Neural cell (in vitro differentiated cells): ENCODE measurements around the gene OR7G2. TPM values are rescaled to one million over a fixed set of nuclear protein-coding genes. Genes with fewer than 3 reads are reported as not detected.

Experiments used
- H2AFZ ChIP-seq: fragments of 200-600, 300-800 bp; sonication (generic), shearing (Covaris generic); 2 replicates; pipeline ENCODE4 v1.6.0; 2014; ENCODE audit warnings: low read depth, mild to moderate bottlenecking, antibody characterized with exemption, low read length, moderate library complexity
- H3F3A ChIP-seq: fragments of 200-600 bp; shearing (Covaris generic); 2 replicates; pipeline ENCODE4 v1.6.1; 2016; ENCODE audit warnings: mild to moderate bottlenecking, moderate library complexity, mixed read lengths, antibody characterized with exemption, low read length; ENCODE audit not compliant: insufficient read depth, poor library complexity, severe bottlenecking
- H3K27ac ChIP-seq: fragments of 200-600, 300-800 bp; sonication (generic), shearing (Covaris generic); 2 replicates; pipeline ENCODE4 v1.5.1; 2014; ENCODE audit warnings: mild to moderate bottlenecking, low read length, moderate library complexity
- H3K27me3 ChIP-seq: fragments of 300-800, 200-600 bp; sonication (generic), shearing (Covaris generic); 2 replicates; pipeline ENCODE4 v1.6.0; 2014; ENCODE audit warnings: mild to moderate bottlenecking, low read depth, low read length, moderate library complexity; ENCODE audit not compliant: insufficient read depth
- H3K36me3 ChIP-seq: fragments of 300-800, 200-600 bp; sonication (generic), shearing (Covaris generic); 2 replicates; pipeline ENCODE4 v1.5.1; 2014; ENCODE audit warnings: mild to moderate bottlenecking, antibody characterized with exemption, low read length, moderate library complexity; ENCODE audit not compliant: insufficient read depth
- H3K4me2 ChIP-seq: fragments of 300-800, 200-600 bp; sonication (generic), shearing (Covaris generic); 2 replicates; pipeline ENCODE4 v1.6.0; 2014; ENCODE audit warnings: mild to moderate bottlenecking, low read length
- H3K4me3 ChIP-seq: fragments of 300-800, 200-600 bp; sonication (generic), shearing (Covaris generic); 2 replicates; pipeline ENCODE4 v1.5.1; 2014; ENCODE audit warnings: mild to moderate bottlenecking, low read length, moderate library complexity
- H3K79me2 ChIP-seq: fragments of 200-600 bp; shearing (Covaris generic); replicated peaks from 2 replicates; pipeline ENCODE4 v1.6.0; 2014; ENCODE audit warnings: mild to moderate bottlenecking, low read length, moderate library complexity; ENCODE audit not compliant: insufficient read depth
- H3K9ac ChIP-seq: fragments of 300-800, 200-600 bp; sonication (generic), shearing (Covaris generic); 2 replicates; pipeline ENCODE4 v1.6.1; 2016; ENCODE audit warnings: mild to moderate bottlenecking, low read length, mixed read lengths
- H3K9me2 ChIP-seq: fragments of 200-600 bp; shearing (Covaris generic); 2 replicates; pipeline ENCODE4 v1.6.1; 2016; ENCODE audit warnings: mild to moderate bottlenecking, low read length, mixed read lengths; ENCODE audit not compliant: insufficient read depth
- H3K9me3 ChIP-seq: fragments of 200-600, 300-800 bp; sonication (generic), shearing (Covaris generic); 2 replicates; pipeline ENCODE4 v1.6.1; 2016; ENCODE audit warnings: mild to moderate bottlenecking, mixed run types, low read length, moderate library complexity, mixed read lengths
- H4K20me1 ChIP-seq: fragments of 200-600 bp; shearing (Covaris generic); 2 replicates; pipeline ENCODE4 v1.6.1; 2016; ENCODE audit warnings: mild to moderate bottlenecking, mixed run types; ENCODE audit not compliant: insufficient read depth
- EP300 ChIP-seq: fragments of 450-650 bp; conservative IDR thresholded peaks from 2 replicates; pipeline ENCODE4 v1.6.1; 2014; ENCODE audit warnings: antibody characterized with exemption, mild to moderate bottlenecking, moderate library complexity; ENCODE audit not compliant: poor library complexity, severe bottlenecking
- EZH2 ChIP-seq: fragments of 200-600, 300-800 bp; shearing (Covaris generic), sonication (generic); IDR thresholded peaks from 2 replicates; pipeline ENCODE4 v1.6.1; 2014; ENCODE audit warnings: antibody characterized with exemption, low read length, borderline replicate concordance, mild to moderate bottlenecking; ENCODE audit not compliant: insufficient read depth, poor library complexity, severe bottlenecking
- MXI1 ChIP-seq: fragments of 450-650 bp; conservative IDR thresholded peaks from 2 replicates; pipeline ENCODE4 v1.6.1; 2014; ENCODE audit warnings: antibody characterized with exemption, mild to moderate bottlenecking; ENCODE audit not compliant: poor library complexity, severe bottlenecking
- POLR2AphosphoS5 ChIP-seq: IDR thresholded peaks from 2 replicates; pipeline ENCODE4 v1.6.1; 2012
- RAD21 ChIP-seq: fragments of 450-650 bp; conservative IDR thresholded peaks from 2 replicates; pipeline ENCODE4 v1.6.1; 2014; ENCODE audit warnings: antibody characterized with exemption, mild to moderate bottlenecking, moderate library complexity
- SMC3 ChIP-seq: fragments of 450-650 bp; conservative IDR thresholded peaks from 2 replicates; pipeline ENCODE4 v1.6.1; 2014; ENCODE audit warnings: antibody characterized with exemption, mild to moderate bottlenecking, moderate library complexity; ENCODE audit not compliant: poor library complexity
- TAF1 ChIP-seq: IDR thresholded peaks from 2 replicates; pipeline ENCODE4 v1.6.1; 2012; ENCODE audit warnings: low read depth
- polyA plus RNA-seq: library from polyadenylated mRNA; depleted of rRNA; stranded (reverse); fragments of >200 nt; gene quantifications from 2 replicates; pipeline ENCODE4 v1.2.3, GENCODE V29; 2014
- TF ChIP-seq, protein P1 (sequence below): fragments of 450-650 bp; IDR thresholded peaks from 2 replicates; pipeline ENCODE4 v1.5.1; 2014; ENCODE audit warnings: antibody characterized with exemption, mild to moderate bottlenecking, moderate library complexity; ENCODE audit not compliant: poor library complexity, severe bottlenecking
- TF ChIP-seq, protein P2 (sequence below): IDR thresholded peaks from 2 replicates; pipeline ENCODE4 v1.6.1; 2012; ENCODE audit warnings: borderline replicate concordance

OR7G2 gene
- polyA plus RNA-seq, 1 donor from 2014 or later: not detected

DNA sequence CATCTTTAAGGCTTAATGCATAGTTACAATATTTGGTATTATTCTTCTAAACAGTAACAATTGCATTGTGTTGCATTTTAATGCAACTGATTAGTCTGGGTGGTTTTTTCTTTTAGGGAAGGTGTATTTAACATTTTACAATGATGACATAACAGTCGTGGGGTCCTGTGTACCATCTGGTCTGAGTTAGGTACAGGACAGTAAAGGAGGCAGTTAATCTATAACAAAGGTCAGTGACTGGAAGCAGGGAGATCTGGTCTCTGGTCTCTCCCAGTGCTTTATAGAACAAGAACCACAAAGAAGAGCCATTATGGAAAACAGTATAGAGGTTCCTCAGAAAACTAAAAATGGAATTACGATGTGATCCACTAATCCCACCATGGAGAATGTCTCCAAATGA is 2.7 kb upstream of the OR7G2 start:
- TF ChIP-seq SMC3 (no peak), EZH2 (no peak), POLR2AphosphoS5 (no peak), EP300 (no peak), TAF1 (no peak), RAD21 (no peak), MXI1 (no peak)
- TF ChIP-seq, protein P1, sequence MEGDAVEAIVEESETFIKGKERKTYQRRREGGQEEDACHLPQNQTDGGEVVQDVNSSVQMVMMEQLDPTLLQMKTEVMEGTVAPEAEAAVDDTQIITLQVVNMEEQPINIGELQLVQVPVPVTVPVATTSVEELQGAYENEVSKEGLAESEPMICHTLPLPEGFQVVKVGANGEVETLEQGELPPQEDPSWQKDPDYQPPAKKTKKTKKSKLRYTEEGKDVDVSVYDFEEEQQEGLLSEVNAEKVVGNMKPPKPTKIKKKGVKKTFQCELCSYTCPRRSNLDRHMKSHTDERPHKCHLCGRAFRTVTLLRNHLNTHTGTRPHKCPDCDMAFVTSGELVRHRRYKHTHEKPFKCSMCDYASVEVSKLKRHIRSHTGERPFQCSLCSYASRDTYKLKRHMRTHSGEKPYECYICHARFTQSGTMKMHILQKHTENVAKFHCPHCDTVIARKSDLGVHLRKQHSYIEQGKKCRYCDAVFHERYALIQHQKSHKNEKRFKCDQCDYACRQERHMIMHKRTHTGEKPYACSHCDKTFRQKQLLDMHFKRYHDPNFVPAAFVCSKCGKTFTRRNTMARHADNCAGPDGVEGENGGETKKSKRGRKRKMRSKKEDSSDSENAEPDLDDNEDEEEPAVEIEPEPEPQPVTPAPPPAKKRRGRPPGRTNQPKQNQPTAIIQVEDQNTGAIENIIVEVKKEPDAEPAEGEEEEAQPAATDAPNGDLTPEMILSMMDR: no peak
- TF ChIP-seq, protein P2, sequence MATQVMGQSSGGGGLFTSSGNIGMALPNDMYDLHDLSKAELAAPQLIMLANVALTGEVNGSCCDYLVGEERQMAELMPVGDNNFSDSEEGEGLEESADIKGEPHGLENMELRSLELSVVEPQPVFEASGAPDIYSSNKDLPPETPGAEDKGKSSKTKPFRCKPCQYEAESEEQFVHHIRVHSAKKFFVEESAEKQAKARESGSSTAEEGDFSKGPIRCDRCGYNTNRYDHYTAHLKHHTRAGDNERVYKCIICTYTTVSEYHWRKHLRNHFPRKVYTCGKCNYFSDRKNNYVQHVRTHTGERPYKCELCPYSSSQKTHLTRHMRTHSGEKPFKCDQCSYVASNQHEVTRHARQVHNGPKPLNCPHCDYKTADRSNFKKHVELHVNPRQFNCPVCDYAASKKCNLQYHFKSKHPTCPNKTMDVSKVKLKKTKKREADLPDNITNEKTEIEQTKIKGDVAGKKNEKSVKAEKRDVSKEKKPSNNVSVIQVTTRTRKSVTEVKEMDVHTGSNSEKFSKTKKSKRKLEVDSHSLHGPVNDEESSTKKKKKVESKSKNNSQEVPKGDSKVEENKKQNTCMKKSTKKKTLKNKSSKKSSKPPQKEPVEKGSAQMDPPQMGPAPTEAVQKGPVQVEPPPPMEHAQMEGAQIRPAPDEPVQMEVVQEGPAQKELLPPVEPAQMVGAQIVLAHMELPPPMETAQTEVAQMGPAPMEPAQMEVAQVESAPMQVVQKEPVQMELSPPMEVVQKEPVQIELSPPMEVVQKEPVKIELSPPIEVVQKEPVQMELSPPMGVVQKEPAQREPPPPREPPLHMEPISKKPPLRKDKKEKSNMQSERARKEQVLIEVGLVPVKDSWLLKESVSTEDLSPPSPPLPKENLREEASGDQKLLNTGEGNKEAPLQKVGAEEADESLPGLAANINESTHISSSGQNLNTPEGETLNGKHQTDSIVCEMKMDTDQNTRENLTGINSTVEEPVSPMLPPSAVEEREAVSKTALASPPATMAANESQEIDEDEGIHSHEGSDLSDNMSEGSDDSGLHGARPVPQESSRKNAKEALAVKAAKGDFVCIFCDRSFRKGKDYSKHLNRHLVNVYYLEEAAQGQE: no peak
- Histone ChIP-seq H3F3A (no peaks in the 10 kb centered on the region), H3K9me2 (no peaks in the 10 kb centered on the region), H4K20me1 (no peaks in the 10 kb centered on the region), H2AFZ (no peak overlapping the region), H3K79me2 (no peaks in the 10 kb centered on the region), H3K9ac (no peak overlapping the region), H3K9me3 (no peaks in the 10 kb centered on the region), H3K36me3 (no peaks in the 10 kb centered on the region), H3K4me2 (no peak overlapping the region), H3K4me3 (no peak overlapping the region), H3K27me3 (no peaks in the 10 kb centered on the region), H3K27ac (no peak overlapping the region)

DNA sequence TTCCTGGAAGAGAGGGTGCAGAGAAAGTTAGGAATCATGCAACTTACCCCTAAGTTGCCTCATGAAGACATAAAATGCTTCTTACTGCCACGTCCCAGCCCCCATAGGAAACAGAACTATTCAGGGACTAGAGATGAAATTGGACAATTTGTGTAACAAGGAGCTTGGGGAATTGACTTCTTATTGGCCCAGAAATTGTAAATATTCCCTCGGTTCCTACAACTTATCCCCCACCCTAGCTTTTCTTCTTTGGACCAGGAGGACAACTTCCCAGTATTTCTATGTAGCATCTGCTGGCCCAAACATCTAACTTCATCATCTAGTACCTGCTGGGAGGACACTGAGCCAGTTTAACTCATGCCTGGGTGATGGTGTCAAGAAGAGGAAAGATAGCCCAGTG is 20.5 kb downstream of the OR7G2 start, which contains the start of gene OR1M1:
OR1M1 (plus strand) TSS at position 301 of the 400 bp plus-strand sequence. CDS start 6,184 bp downstream, outside the sequence.
- Histone ChIP-seq H3K36me3 (no peaks in the 10 kb centered on the region), H3K4me2 (no peak within 1 kb of the TSS), H3K9me3 (no peaks in the 10 kb centered on the region), H3K27ac (no peak within 1 kb of the TSS), H3K27me3 (no peaks in the 10 kb centered on the region), H4K20me1 (no peaks in the 10 kb centered on the region), H3K9ac (no peak within 1 kb of the TSS), H3K79me2 (no peaks in the 10 kb centered on the region), H3K4me3 (no peak within 1 kb of the TSS), H3F3A (no peaks in the 10 kb centered on the region), H2AFZ (no peak within 1 kb of the TSS), H3K9me2 (no peaks in the 10 kb centered on the region)
- TF ChIP-seq POLR2AphosphoS5 (no peak), EP300 (no peak), EZH2 (no peak), SMC3 (no peak), TAF1 (no peak), RAD21 (no peak), MXI1 (no peak)
- TF ChIP-seq, protein P2: no peak
- TF ChIP-seq, protein P1: no peak
